CD14-positive monocyte (primary cell): ENCODE data around the gene THOC5. TPM values are rescaled to one million over a fixed set of nuclear protein-coding genes. Genes with fewer than 3 reads are reported as not detected.

Experiments
- DNase-seq, 3 donors: peaks; one replicate each; pipeline ENCODE4 v3.0.0-alpha.2; 2011 to 2022
- H2AFZ ChIP-seq: 2 replicates; pipeline ENCODE4 v1.6.0; 2012; ENCODE audit warnings: mild to moderate bottlenecking, low read depth, low read length, inconsistent platforms; ENCODE audit not compliant: insufficient read depth, poor library complexity, severe bottlenecking
- H3K27ac ChIP-seq, 2 donors: 1 replicate in 1 of 2; 2 replicates in 1 of 2; pipeline ENCODE4 v1.5.1; 2012 to 2013; ENCODE audit warnings: low read length in 2 of 2, control low read depth in 1 of 2, inconsistent platforms in 1 of 2, low read depth in 1 of 2, mild to moderate bottlenecking in 1 of 2
- H3K27me3 ChIP-seq, 2 donors: one replicate each; pipeline versions ENCODE4 v1.6.0 to v1.6.1; 2011 to 2013; ENCODE audit warnings: low read length in 2 of 2; ENCODE audit not compliant: control insufficient read depth in 2 of 2, insufficient read depth in 2 of 2
- H3K36me3 ChIP-seq, 2 donors: replicated peaks in 1 of 2; 1 replicate in 1 of 2; 2 replicates in 1 of 2; pipeline versions ENCODE4 v1.5.1 to v1.6.1; 2012 to 2013; ENCODE audit warnings: low read length in 2 of 2, control low read depth in 1 of 2, inconsistent platforms in 1 of 2, mild to moderate bottlenecking in 1 of 2; ENCODE audit not compliant: insufficient read depth in 2 of 2, control insufficient read depth in 1 of 2
- H3K4me1 ChIP-seq, 2 donors: 1 replicate in 1 of 2; 2 replicates in 1 of 2; pipeline versions ENCODE4 v1.5.1 to v1.6.1; 2012 to 2013; ENCODE audit warnings: low read length in 2 of 2, control low read depth in 1 of 2, inconsistent platforms in 1 of 2, mild to moderate bottlenecking in 1 of 2, moderate library complexity in 1 of 2; ENCODE audit not compliant: insufficient read depth in 2 of 2, control insufficient read depth in 1 of 2
- H3K4me2 ChIP-seq: replicated peaks from 2 replicates; pipeline ENCODE3; 2012; ENCODE audit warnings: low read length, moderate library complexity, mild to moderate bottlenecking; ENCODE audit not compliant: poor library complexity, severe bottlenecking; ENCODE audit errors: extremely low read depth
- H3K4me3 ChIP-seq, 3 experiments: fragments of 200-600 bp in 1 of 3; sonication (generic) in 1 of 3; replicated peaks in 1 of 3; 1 replicate in 2 of 3; 2 replicates in 1 of 3; pipeline ENCODE4 v1.5.1; 2011 to 2013; ENCODE audit warnings: low read length in 3 of 3, mild to moderate bottlenecking in 3 of 3, control low read depth in 2 of 3, low read depth in 2 of 3, inconsistent platforms in 1 of 3, moderate library complexity in 1 of 3
- H3K79me2 ChIP-seq: 2 replicates; pipeline ENCODE4 v1.6.0; 2012; ENCODE audit warnings: mild to moderate bottlenecking, control low read depth, inconsistent platforms, low read length, moderate library complexity; ENCODE audit not compliant: insufficient read depth
- H3K9ac ChIP-seq: 2 replicates; pipeline ENCODE4 v1.6.0; 2017; ENCODE audit warnings: low read length, mild to moderate bottlenecking; ENCODE audit not compliant: insufficient read depth, poor library complexity, severe bottlenecking
- H3K9me3 ChIP-seq, 2 donors: replicated peaks in 1 of 2; 1 replicate in 1 of 2; 2 replicates in 1 of 2; pipeline versions ENCODE4 v1.5.1 to v1.6.1; 2012 to 2013; ENCODE audit warnings: low read length in 2 of 2, control low read depth in 1 of 2; ENCODE audit not compliant: control insufficient read depth in 1 of 2, insufficient read depth in 1 of 2
- H4K20me1 ChIP-seq: 2 replicates; pipeline ENCODE4 v1.6.0; 2012; ENCODE audit warnings: mild to moderate bottlenecking, low read length, control low read depth, moderate library complexity; ENCODE audit not compliant: insufficient read depth
- H3K27ac Mint-ChIP-seq, 7 donors: one replicate each; pipeline ENCODE4 v1.8.0; 2020; ENCODE audit warnings: mild to moderate bottlenecking in 7 of 7, mixed read lengths in 7 of 7, moderate library complexity in 6 of 7, inconsistent platforms in 2 of 7
- H3K27me3 Mint-ChIP-seq, 3 donors: one replicate each; pipeline ENCODE4 v1.8.0; 2021 to 2022; ENCODE audit warnings: low read depth in 3 of 3, mild to moderate bottlenecking in 3 of 3, mixed read lengths in 3 of 3, moderate library complexity in 3 of 3, inconsistent platforms in 1 of 3
- H3K36me3 Mint-ChIP-seq, 2 donors: one replicate each; pipeline ENCODE4 v1.8.0; 2020; ENCODE audit warnings: mixed read lengths in 2 of 2, inconsistent platforms in 1 of 2, mild to moderate bottlenecking in 1 of 2
- H3K4me1 Mint-ChIP-seq: one replicate; pipeline ENCODE4 v1.8.0; 2020; ENCODE audit warnings: mild to moderate bottlenecking, mixed read lengths
- H3K4me3 Mint-ChIP-seq, 2 donors: one replicate each; pipeline ENCODE4 v1.8.0; 2020; ENCODE audit warnings: mild to moderate bottlenecking in 2 of 2, mixed read lengths in 2 of 2, moderate library complexity in 1 of 2
- H3K9me3 Mint-ChIP-seq, 7 donors: one replicate each; pipeline ENCODE4 v1.8.0; 2020 to 2022; ENCODE audit warnings: mixed read lengths in 7 of 7, mild to moderate bottlenecking in 6 of 7, moderate library complexity in 6 of 7, inconsistent platforms in 2 of 7
- CTCF ChIP-seq: fragments of 200-600 bp; IDR thresholded peaks from one replicate; pipeline ENCODE4 v1.8.0; 2022; ENCODE audit warnings: antibody characterized with exemption, mild to moderate bottlenecking
- WGBS: methylation state at CpG from one replicate; pipeline ENCODE4 v1.1.5; 2013; ENCODE audit warnings: missing lambda C conversion rate; ENCODE audit not compliant: insufficient coverage; 5-methylcytosine and 5-hydroxymethylcytosine counted together
- intact Hi-C, 2 donors: fragments of 100-400 bp; cut with micrococcal nuclease; formaldehyde crosslinking; loops; one replicate each; pipeline versions ENCODE4 v1.15.0 to v1.15.1; 2023
- polyA plus RNA-seq, 3 donors: library from polyadenylated mRNA; depleted of rRNA in 1 of 3; unstranded in 2 of 3; stranded (reverse) in 1 of 3; fragments of 300-500 nt in 2 of 3; fragments of >200 nt in 1 of 3; fragmentation: Illumina TruSeq in 2 of 3; gene quantifications; 1 replicate in 2 of 3; 2 replicates in 1 of 3; pipeline ENCODE4 v1.2.3, GENCODE V29; 2012 to 2021

Gene THOC5
- polyA plus RNA-seq, 3 donors: 19.6 to 29.9 (median 28.2) TPM

DNA sequence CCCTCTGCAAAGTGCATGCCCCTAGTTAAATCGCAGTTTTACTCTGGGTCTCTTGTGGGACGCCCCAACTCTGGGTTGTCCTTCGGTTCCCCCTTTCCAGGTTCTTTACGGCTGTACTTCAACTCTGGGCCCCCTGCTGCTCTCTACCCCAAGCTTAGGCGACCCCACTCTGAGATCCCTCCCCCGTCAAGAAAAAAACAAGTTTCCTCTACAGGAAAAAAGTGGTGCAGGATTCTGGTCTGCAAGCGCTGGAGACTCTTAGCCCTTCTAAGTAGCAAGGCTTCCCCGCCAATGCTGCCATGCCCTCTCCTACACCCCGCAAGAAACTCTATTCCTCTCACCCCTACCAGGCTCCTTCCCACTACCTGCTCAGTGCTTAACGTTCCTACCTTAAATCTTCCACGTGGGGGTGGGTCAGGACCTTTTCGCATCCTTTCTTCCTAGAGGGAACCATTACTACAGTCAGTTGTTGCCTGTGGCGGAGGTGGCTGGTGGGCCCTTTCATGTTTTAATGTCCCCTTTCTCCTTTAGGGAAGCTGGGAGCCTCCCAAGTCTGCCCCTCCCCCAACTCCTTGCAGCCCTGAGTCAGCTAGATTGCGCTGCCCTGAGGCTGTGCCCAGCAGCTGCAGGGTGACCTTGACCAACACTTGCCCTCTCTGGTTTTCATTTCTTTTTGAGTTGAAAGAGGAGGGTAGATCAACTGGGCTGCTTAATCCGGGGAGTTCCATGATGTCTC is 72.1 kb downstream of the THOC5 start:
- Mint-ChIP-seq H3K27ac (peak overlapping the region in 2 of 7 donors; percentile 6 to 52), H3K9me3 (peaks cover 0 to 16% (median 6%) of the 10 kb centered on the region in 7 donors), H3K36me3 (peaks cover 5 to 8% of the 10 kb centered on the region in 2 donors), H3K27me3 (peaks cover 39 to 60% (median 42%) of the 10 kb centered on the region in 3 donors), H3K4me3 (peak overlapping the region; percentile 66 to 74), H3K4me1 (peaks cover 34% of the 10 kb centered on the region)
- Histone ChIP-seq H3K4me3 (peak overlapping the region in 2 of 3 experiments; percentile 15 to 61), H3K9me3 (peaks cover 0 to 17% of the 10 kb centered on the region in 2 donors), H3K79me2 (no peaks in the 10 kb centered on the region), H3K27ac (no peak overlapping the region), H4K20me1 (peaks cover 21% of the 10 kb centered on the region), H2AFZ (peak overlapping the region; percentile 59), H3K9ac (no peak overlapping the region), H3K4me1 (peaks cover 22 to 46% of the 10 kb centered on the region in 2 donors), H3K36me3 (no peaks in the 10 kb centered on the region), H3K27me3 (peaks cover 15 to 39% of the 10 kb centered on the region in 2 donors), H3K4me2 (peak overlapping the region; percentile 69)
- TF ChIP-seq CTCF: peak; percentile 8
- peak in 1 of 3 donors; percentile 32 for DNase-seq
- 3% methylated on average over 10 of the region's 15 CpGs for WGBS
- intact Hi-C loops: no loop called here

- intact Hi-C loops: no loop called here
- no peak overlapping the region for H3K9ac ChIP-seq
Measured at GRCh38 chr22:29480512-29481264, 72.9 kb downstream of the THOC5 start.

More at GRCh38 chr22:29480512-29481264, 72.9 kb downstream of the THOC5 start:
- no peaks in the 10 kb centered on the region for H3K79me2 ChIP-seq
- DNase-seq: peak; percentile 39 to 70 (median 66)
- Mint-ChIP-seq H3K36me3 (peaks cover 2 to 6% of the 10 kb centered on the region in 2 donors), H3K4me3 (peak overlapping the region; percentile 66 to 74), H3K27me3 (peaks cover 39 to 62% (median 42%) of the 10 kb centered on the region in 3 donors), H3K4me1 (peaks cover 34% of the 10 kb centered on the region), H3K27ac (no peak overlapping the region), H3K9me3 (peaks cover 0 to 16% (median 6%) of the 10 kb centered on the region in 7 donors)
- TF ChIP-seq CTCF: peak; percentile 21
- peaks cover 21% of the 10 kb centered on the region for H4K20me1 ChIP-seq
- no peak overlapping the region for H3K27ac ChIP-seq
- H3K27me3 ChIP-seq: peaks cover 15 to 39% of the 10 kb centered on the region in 2 donors
- peak overlapping the region; percentile 59 for H2AFZ ChIP-seq
- peaks cover 22 to 46% of the 10 kb centered on the region in 2 donors for H3K4me1 ChIP-seq
- no peaks in the 10 kb centered on the region for H3K36me3 ChIP-seq
- peaks cover 0 to 17% of the 10 kb centered on the region in 2 donors for H3K9me3 ChIP-seq
- H3K4me2 ChIP-seq: peak overlapping the region; percentile 69
- peak overlapping the region in 1 of 3 experiments; percentile 61 for H3K4me3 ChIP-seq
- 12% methylated on average over 100 of the region's 107 CpGs for WGBS
